GM18526 (cell line): ENCODE results near the gene PTPRQ.

ENCODE experiments used
- POLR2A ChIP-seq: IDR thresholded peaks from 3 replicates; pipeline ENCODE4 v1.6.1; 2011; ENCODE audit not compliant: insufficient read length; ENCODE audit errors: extremely low read depth

The PTPRQ gene

DNA sequence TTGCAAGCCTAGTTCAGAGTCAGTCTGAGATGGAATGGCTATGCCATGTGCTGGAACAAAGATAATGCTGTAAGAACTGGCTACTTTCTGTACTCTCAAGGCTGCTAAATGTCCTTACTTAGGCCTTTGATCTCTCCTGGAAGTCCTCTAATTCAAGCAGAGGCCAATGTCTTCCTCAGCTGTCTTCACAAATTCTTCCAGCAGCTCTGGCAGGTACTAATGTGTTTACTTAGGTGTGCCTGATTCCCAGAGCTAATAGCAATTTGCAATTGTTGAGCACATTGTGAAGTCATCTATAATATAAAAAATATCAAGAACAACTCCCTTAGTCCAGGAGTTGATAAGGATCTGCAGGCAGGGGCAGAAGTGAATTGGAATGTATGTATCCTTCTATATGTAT lies 268.8 kb downstream of the PTPRQ start:
- no peak for TF ChIP-seq POLR2A

DNA sequence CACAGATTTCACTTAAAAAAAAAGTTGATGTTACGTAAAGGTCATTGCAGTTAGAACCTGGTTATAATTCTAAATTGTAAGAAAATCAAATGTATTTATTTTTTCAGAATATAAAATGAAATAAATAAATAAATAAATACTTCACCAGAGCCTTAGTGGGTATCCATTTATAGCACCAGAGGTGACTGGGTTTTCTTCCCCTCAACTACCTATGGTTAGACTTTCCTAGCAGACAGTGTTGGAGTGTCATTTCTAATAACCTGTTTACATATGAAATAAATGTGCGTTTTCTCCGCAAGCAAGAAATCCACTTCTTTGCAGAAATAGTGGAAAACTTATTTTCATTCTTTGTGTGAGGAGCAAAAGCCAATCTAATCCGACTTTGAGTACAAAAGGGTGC lies 269.4 kb downstream of the PTPRQ start:
- TF ChIP-seq POLR2A = no peak

DNA sequence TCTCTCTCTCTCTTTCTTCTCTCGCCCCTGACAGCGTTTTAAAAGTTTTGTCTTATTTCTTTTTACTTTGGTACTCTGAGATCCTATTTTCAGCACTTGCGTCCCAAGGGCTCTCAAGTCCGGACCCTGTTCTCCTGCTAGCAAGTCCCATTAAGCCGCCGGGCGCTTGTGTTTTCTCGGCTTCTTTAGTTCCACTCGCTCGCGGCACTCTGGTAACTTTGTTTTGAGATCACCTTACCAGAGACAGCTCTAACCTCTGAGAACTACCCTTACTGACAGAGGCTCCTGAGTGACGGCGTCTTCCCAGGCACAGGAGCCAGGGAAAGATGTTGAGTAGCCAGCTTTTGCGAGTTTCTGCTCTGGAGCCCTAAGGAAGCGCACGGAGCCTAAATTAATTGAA lies 270.0 kb downstream of the PTPRQ start:
- TF ChIP-seq POLR2A = no peak

DNA sequence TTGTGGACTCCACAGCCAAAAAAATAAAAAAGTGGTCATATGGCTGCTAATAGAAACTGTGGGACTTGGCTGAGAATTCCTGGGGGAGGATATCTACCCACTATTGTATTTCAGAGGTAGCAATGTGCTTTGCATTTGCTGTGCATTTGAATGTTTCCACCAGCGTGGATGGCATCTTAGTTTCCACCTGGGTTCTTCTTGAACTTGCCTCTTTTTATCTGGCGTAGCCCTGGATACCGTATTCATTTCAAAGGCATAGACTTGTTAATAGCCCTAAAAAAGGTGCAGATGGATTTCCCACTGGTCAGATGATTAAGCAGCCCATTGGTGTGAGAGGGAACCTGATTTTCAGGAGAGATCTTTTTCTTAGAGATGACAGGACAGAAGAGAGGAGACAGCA lies 270.8 kb downstream of the PTPRQ start:
- no peak for TF ChIP-seq POLR2A

DNA sequence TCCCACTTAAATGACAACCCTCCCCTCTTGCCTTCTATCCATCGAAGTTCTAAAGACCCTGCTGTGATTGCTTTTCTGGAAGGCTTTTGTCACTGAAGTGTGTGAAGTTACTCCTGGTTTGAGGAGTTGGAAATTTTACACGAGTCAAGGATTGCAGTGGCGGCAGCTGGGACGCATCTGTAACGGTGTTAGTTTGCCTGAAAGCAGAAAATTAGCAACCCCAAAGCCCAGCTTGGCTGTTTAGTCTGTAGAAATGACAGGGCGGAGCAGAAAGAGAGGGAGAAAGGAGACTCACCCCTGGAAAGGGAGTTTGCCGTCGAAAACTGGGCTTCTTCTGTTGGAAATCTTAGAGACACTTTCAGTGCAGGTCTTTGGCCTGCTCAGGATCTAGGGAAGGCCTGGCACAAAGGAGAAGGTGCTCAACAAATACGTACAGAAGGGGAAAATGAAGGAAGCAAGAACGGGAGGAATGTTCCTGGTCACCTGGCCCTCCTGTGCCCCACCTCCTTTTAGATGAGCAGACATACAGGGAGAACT lies 271.7 kb downstream of the PTPRQ start:
- no peak for TF ChIP-seq POLR2A

DNA sequence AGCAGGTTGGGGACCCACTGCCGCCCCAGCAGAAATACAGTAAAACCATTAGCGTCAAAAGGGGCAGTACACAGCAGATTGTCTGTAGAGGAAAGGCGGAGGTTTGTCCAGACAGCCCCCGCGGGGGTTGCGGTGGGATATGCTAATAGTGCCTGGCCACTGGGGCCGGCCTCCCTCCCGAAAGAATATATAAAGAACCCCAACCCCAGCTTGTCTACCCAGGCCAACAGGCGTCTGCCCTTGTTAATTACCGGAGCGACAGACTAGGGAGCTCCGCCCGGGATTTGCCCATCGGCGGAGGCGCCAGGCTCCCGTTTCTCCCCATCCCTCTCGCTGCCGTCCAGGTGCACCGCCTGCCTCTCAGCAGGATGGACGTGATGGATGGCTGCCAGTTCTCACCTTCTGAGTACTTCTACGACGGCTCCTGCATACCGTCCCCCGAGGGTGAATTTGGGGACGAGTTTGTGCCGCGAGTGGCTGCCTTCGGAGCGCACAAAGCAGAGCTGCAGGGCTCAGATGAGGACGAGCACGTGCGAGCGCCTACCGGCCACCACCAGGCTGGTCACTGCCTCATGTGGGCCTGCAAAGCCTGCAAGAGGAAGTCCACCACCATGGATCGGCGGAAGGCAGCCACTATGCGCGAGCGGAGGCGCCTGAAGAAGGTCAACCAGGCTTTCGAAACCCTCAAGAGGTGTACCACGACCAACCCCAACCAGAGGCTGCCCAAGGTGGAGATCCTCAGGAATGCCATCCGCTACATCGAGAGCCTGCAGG lies 272.8 kb downstream of the PTPRQ start, which contains the start of gene MYF5:
Gene MYF5, plus strand, starts transcription at position 217 of the 774 bp plus-strand sequence. Its CDS starts 152 bp downstream, at position 369.
- no peak for TF ChIP-seq POLR2A

DNA sequence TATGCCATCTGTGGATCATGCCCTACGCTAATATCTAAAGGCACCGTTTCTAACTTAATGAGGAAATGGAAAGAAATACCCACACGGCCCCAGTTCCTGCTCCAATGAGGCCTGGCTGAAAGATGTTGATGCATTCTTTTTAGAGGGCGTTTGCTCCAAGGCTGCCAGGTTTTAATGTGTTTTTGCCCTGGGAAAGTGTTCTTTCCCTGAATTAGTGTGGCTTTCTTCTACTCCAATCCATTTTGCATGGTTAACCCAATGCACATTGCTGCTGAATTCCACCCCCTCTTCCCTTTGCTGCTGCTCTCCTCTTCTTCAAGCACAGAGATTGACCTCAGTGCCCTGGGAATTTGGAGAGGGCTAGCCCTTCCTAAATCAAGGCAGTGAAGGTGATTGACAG lies 273.8 kb downstream of the PTPRQ start:
- no peak for TF ChIP-seq POLR2A

DNA sequence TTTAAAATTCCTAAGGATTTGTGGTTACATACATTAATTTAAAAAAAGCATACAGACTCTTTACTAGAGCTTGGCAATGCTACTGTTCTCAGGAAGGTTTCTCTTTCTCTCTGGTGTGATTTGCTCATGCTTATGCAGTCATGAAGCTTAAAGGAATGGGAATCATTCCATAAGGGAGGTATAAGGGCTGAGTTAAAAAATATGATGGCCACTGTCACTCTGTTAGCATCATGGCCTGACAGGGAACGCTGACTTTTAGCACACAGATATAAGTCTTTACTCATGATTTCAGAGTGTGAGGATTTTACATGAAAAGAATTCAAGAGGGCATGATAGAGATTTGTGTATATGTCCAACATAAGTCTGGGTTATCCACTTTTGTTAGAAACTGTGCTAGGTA lies 276.5 kb downstream of the PTPRQ start:
- no peak for TF ChIP-seq POLR2A

DNA sequence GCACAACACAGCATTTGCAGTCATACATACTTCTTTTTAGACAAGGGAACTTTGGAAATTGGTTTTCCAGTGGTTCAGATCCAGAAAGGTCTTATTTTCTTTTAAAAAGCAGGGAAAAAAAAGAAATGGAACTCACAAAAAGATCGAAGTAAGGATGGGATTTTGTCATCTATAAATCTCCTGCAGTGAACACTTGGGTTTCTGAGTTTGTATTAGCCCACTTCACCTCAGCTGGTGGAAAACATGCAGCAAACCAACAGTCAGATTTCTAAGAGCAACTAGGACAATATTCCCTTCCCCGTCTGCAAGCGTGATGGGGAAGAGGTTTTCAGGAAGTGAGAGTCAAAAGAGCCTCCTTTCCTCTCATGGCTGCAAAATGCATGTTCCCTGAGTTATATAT lies 277.3 kb downstream of the PTPRQ start:
- TF ChIP-seq POLR2A = no peak
